ENCODE data around the gene TAX1BP1. TPM values are rescaled to one million over a fixed set of nuclear protein-coding genes. Genes with fewer than 3 reads are reported as not detected.

The TAX1BP1 gene
- total RNA-seq, 1 donor from 2014 or later: 133 TPM

DNA sequence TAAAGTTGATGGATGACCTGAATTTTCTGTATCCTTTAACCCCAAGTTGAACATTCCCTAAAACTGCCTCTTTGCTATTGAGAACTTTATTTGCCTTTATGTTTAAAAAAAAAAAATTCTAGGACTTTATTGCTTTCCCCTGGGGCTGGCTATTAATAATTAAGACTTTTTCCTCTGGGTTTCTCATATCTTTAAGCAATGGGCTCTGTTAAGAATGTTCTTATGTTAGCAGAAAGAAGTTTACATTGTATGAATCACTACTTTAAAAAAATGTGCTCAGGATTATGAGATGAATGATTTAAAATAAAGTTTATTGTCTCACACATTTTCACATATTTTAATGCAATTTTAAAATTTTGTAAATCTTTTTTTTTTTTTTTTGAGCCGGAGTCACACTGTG lies 19.5 kb downstream of the TAX1BP1 start:
- no peak for DNase-seq (ENCODE audit: low read depth)
- Histone ChIP-seq H3K36me3 (ENCODE audit: insufficient read depth, low read length) (peaks cover 14% of the 10 kb centered on the region), H3K79me2 (ENCODE audit: insufficient read depth, low read length) (peaks cover 49% of the 10 kb centered on the region), H2AFZ (ENCODE audit: low read depth, low read length) (no peak overlapping the region), H3K4me3 (ENCODE audit: insufficient read depth, low read depth, low read length) (no peak overlapping the region), H3K27ac (ENCODE audit: low read depth, low read length) (no peak overlapping the region), H3K4me2 (ENCODE audit: low read length) (no peak overlapping the region), H3K27me3 (ENCODE audit: insufficient read depth, low read length) (no peaks in the 10 kb centered on the region), H3K9me3 (ENCODE audit: insufficient read depth, low read depth, low read length) (no peaks in the 10 kb centered on the region), H3K4me1 (ENCODE audit: insufficient read depth, low read length) (no peaks in the 10 kb centered on the region), H4K20me1 (ENCODE audit: insufficient read depth, low read length) (peaks cover 36% of the 10 kb centered on the region), H3K9ac (ENCODE audit: low read length) (no peak overlapping the region)
- FAIRE-seq: no peak
- H3K36me3 Mint-ChIP-seq (ENCODE audit: low read depth, unreplicated experiment): peaks cover 13% of the 10 kb centered on the region
- no peaks in the 10 kb centered on the region for H3K4me1 Mint-ChIP-seq (ENCODE audit: low read depth, unreplicated experiment)
- no peak overlapping the region for H3K4me3 Mint-ChIP-seq (ENCODE audit: unreplicated experiment)
- no peaks in the 10 kb centered on the region for H3K9me3 Mint-ChIP-seq (ENCODE audit: unreplicated experiment)
- no peak overlapping the region for H3K27ac Mint-ChIP-seq (ENCODE audit: unreplicated experiment)
- TF ChIP-seq, protein P1, sequence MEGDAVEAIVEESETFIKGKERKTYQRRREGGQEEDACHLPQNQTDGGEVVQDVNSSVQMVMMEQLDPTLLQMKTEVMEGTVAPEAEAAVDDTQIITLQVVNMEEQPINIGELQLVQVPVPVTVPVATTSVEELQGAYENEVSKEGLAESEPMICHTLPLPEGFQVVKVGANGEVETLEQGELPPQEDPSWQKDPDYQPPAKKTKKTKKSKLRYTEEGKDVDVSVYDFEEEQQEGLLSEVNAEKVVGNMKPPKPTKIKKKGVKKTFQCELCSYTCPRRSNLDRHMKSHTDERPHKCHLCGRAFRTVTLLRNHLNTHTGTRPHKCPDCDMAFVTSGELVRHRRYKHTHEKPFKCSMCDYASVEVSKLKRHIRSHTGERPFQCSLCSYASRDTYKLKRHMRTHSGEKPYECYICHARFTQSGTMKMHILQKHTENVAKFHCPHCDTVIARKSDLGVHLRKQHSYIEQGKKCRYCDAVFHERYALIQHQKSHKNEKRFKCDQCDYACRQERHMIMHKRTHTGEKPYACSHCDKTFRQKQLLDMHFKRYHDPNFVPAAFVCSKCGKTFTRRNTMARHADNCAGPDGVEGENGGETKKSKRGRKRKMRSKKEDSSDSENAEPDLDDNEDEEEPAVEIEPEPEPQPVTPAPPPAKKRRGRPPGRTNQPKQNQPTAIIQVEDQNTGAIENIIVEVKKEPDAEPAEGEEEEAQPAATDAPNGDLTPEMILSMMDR (IDR thresholded peaks at IDR 0.05; ENCODE audit: insufficient read depth, low read depth, low read length): no peak
- no peak for TF ChIP-seq EZH2 (IDR thresholded peaks at IDR 0.05; ENCODE audit: insufficient read depth, low read length)
- no peaks in the 10 kb centered on the region for H3K27me3 Mint-ChIP-seq (ENCODE audit: low read depth, unreplicated experiment)

DNA sequence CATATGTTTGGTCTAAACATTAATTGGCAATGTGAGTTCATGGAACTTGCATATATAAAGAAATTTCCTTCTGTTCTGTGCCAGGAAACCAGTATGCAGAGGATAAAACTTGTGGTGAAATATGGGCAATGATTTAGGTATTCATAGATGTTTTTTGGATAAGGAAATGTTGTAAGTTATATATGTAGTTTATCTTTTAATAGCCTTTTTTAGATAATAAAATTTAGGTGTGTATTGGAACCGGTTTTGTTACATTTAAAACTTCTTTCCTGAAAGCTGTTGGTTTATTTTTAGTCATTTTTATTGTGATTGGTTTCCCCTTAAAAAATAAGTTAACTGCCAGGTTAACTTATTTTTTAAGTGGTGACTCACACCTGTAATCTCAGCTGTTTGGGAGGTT lies 22.1 kb downstream of the TAX1BP1 start:
- H3K4me2 ChIP-seq (ENCODE audit: low read length): no peak overlapping the region
- peaks cover 5% of the 10 kb centered on the region for H3K4me1 Mint-ChIP-seq (ENCODE audit: low read depth, unreplicated experiment)
- H3K27me3 Mint-ChIP-seq (ENCODE audit: low read depth, unreplicated experiment): no peaks in the 10 kb centered on the region
- TF ChIP-seq, protein P1 (IDR thresholded peaks at IDR 0.05; ENCODE audit: insufficient read depth, low read depth, low read length): no peak
- TF ChIP-seq EZH2 (IDR thresholded peaks at IDR 0.05; ENCODE audit: insufficient read depth, low read length): no peak
- FAIRE-seq (no peak), DNase-seq (ENCODE audit: low read depth) (no peak)
- peaks cover 32% of the 10 kb centered on the region for H4K20me1 ChIP-seq (ENCODE audit: insufficient read depth, low read length)
- no peaks in the 10 kb centered on the region for H3K4me1 ChIP-seq (ENCODE audit: insufficient read depth, low read length)
- H3K36me3 ChIP-seq (ENCODE audit: insufficient read depth, low read length): peaks cover 5% of the 10 kb centered on the region
- no peaks in the 10 kb centered on the region for H3K9me3 Mint-ChIP-seq (ENCODE audit: unreplicated experiment)
- H3K9ac ChIP-seq (ENCODE audit: low read length): no peak overlapping the region
- no peaks in the 10 kb centered on the region for H3K27me3 ChIP-seq (ENCODE audit: insufficient read depth, low read length)
- H3K27ac ChIP-seq (ENCODE audit: low read depth, low read length): no peak overlapping the region
- no peak overlapping the region for H3K27ac Mint-ChIP-seq (ENCODE audit: unreplicated experiment)
- H3K4me3 ChIP-seq (ENCODE audit: insufficient read depth, low read depth, low read length): no peak overlapping the region
- no peaks in the 10 kb centered on the region for H3K9me3 ChIP-seq (ENCODE audit: insufficient read depth, low read depth, low read length)
- no peak overlapping the region for H2AFZ ChIP-seq (ENCODE audit: low read depth, low read length)
- peaks cover 13% of the 10 kb centered on the region for H3K36me3 Mint-ChIP-seq (ENCODE audit: low read depth, unreplicated experiment)
- peaks cover 39% of the 10 kb centered on the region for H3K79me2 ChIP-seq (ENCODE audit: insufficient read depth, low read length)
- no peak overlapping the region for H3K4me3 Mint-ChIP-seq (ENCODE audit: unreplicated experiment)

DNA sequence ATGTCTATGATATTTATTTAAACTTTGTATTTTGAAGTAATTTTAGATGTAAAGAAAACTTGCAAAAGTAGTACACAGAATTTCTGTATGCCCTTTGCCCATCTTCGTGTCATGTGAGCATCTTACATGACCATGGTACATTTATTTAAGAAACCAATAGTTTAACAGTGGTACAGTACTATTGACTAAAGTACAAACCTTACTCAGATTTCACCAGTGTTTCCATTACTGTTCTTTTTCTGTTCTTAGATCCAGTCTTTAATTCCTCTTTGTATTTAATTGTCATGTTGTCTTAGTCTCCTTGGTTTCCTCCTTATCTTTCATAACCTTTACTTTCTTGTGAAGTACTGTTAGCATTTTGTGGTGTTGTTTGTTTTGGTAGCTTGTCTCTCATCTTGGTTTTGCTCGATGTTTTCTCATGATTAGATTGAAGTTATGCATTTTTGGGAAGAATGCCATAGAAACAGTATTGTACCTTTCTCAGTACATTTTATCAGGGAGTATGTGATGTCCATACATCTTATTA lies 24.1 kb downstream of the TAX1BP1 start:
- Histone ChIP-seq H3K27me3 (ENCODE audit: insufficient read depth, low read length) (no peaks in the 10 kb centered on the region), H4K20me1 (ENCODE audit: insufficient read depth, low read length) (peaks cover 32% of the 10 kb centered on the region), H3K9ac (ENCODE audit: low read length) (no peak overlapping the region), H3K4me2 (ENCODE audit: low read length) (no peak overlapping the region), H3K4me1 (ENCODE audit: insufficient read depth, low read length) (no peaks in the 10 kb centered on the region), H3K9me3 (ENCODE audit: insufficient read depth, low read depth, low read length) (no peaks in the 10 kb centered on the region), H3K27ac (ENCODE audit: low read depth, low read length) (no peak overlapping the region), H3K36me3 (ENCODE audit: insufficient read depth, low read length) (peaks cover 5% of the 10 kb centered on the region), H3K4me3 (ENCODE audit: insufficient read depth, low read depth, low read length) (no peak overlapping the region), H2AFZ (ENCODE audit: low read depth, low read length) (no peak overlapping the region), H3K79me2 (ENCODE audit: insufficient read depth, low read length) (peaks cover 39% of the 10 kb centered on the region)
- FAIRE-seq: no peak
- H3K27me3 Mint-ChIP-seq (ENCODE audit: low read depth, unreplicated experiment): no peaks in the 10 kb centered on the region
- peaks cover 5% of the 10 kb centered on the region for H3K4me1 Mint-ChIP-seq (ENCODE audit: low read depth, unreplicated experiment)
- H3K9me3 Mint-ChIP-seq (ENCODE audit: unreplicated experiment): no peaks in the 10 kb centered on the region
- no peak for TF ChIP-seq EZH2 (IDR thresholded peaks at IDR 0.05; ENCODE audit: insufficient read depth, low read length)
- TF ChIP-seq, protein P1 (IDR thresholded peaks at IDR 0.05; ENCODE audit: insufficient read depth, low read depth, low read length): no peak
- DNase-seq (ENCODE audit: low read depth): peak; percentile 32
- H3K27ac Mint-ChIP-seq (ENCODE audit: unreplicated experiment): no peak overlapping the region
- H3K36me3 Mint-ChIP-seq (ENCODE audit: low read depth, unreplicated experiment): peaks cover 7% of the 10 kb centered on the region
- H3K4me3 Mint-ChIP-seq (ENCODE audit: unreplicated experiment): no peak overlapping the region
